OCI-LY7 (cell line): ENCODE data around the gene NFKB2.

Experiments used
- CTCF ChIP-seq: fragments of 200-600 bp; sonication (generic); conservative IDR thresholded peaks from 2 replicates; pipeline ENCODE4 v1.5.1; 2014; ENCODE audit warnings: mild to moderate bottlenecking, antibody characterized with exemption, low read length, moderate library complexity, mixed read lengths
- EZH2phosphoT487 ChIP-seq: fragments of 200-600 bp; sonication (generic); IDR thresholded peaks from 2 replicates; pipeline ENCODE4 v1.6.1; 2018; ENCODE audit warnings: low read depth, borderline replicate concordance, mild to moderate bottlenecking, mixed run types, antibody characterized with exemption, low read length, moderate library complexity, mixed read lengths

GRCh38 chr10:102384053-102384452 is 11.5 kb upstream of the NFKB2 start:
- TF ChIP-seq CTCF (peak; percentile 57), EZH2phosphoT487 (no peak)
